GM12801 (cell line): Measurements from ENCODE around the gene TMUB1.

Experiments
- CTCF ChIP-seq: IDR thresholded peaks from one replicate; pipeline ENCODE4 v1.5.1; 2011; ENCODE audit warnings: control low read depth; ENCODE audit not compliant: insufficient read length; ENCODE audit errors: extremely low read depth

TMUB1 gene

GRCh38 chr7:151107882-151108281 is 24.6 kb upstream of the TMUB1 start:
- no peak for TF ChIP-seq CTCF

- no peak for TF ChIP-seq CTCF
Measured at GRCh38 chr7:151104411-151105235, 21.3 kb upstream of the TMUB1 start.

GRCh38 chr7:151103973-151104372 is 20.7 kb upstream of the TMUB1 start:
- no peak for TF ChIP-seq CTCF

- no peak for TF ChIP-seq CTCF
Measured at GRCh38 chr7:151102991-151103390, 19.7 kb upstream of the TMUB1 start.

GRCh38 chr7:151101621-151102396 is 18.5 kb upstream of the TMUB1 start:
- TF ChIP-seq CTCF, result no peak

- no peak for TF ChIP-seq CTCF
Measured at GRCh38 chr7:151100921-151101320, 17.6 kb upstream of the TMUB1 start.

- no peak for TF ChIP-seq CTCF
Measured at GRCh38 chr7:151099486-151100211, 16.4 kb upstream of the TMUB1 start.
